ENCODE results near the gene RXRB. TPM values are rescaled to one million over a fixed set of nuclear protein-coding genes. Genes with fewer than 3 reads are reported as not detected.

Gene RXRB
- total and polyA plus RNA-seq, 10 of the 15 experiments (the other 5 are each of a cell fraction or from before 2014, with no cell fraction given), result 0.71 to 35.0 (median 20.4) TPM

DNA sequence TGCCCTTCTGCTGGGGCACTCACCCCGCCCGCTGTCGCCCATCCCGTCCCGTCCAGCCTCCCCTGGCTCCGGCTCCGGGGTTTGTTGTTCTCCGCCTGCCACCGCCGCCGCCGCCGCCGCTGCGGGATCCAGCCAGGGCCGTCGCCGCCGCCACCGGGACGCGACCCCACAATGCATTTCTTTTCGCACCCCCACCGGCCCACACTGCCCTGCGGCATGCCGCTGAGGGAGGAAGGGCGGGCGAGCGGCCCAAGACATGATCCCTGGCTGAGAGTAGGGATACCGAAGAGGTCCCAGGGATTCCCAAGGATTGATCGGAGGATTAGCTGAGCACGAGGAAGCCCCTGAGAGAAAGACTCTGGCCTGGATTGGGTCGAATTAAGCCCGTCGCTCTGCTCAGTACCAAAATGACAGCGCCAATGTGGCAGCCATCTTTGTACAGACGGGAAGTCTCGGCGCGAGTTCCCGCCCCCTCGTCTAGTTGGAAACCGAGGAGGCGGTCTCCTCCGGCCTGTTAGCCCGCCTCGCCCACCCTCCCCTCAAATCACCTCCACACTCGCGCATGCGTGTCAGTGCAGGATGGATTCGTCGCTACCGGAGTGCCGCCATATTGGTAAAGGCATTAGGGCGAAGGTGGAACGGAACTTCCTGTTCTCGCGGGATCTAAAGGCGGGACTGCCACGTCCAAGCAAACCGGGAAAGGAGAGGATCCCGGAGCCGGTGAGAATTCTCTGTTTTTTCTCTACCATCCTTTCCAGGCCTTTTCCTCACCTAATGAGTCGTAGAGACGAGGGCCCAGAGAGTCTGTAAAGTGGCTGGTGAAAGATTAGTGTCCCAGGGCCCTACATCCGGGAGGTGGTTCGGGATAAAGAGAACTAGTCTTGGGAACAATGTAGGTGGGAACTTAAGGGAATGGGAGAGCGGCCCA lies at the start of gene RXRB, which contains the start of gene SLC39A7 (continued):
- TF ChIP-seq IKZF1 (conservative IDR thresholded peaks at IDR 0.05), result peak; percentile 82
- TF ChIP-seq, protein P1, sequence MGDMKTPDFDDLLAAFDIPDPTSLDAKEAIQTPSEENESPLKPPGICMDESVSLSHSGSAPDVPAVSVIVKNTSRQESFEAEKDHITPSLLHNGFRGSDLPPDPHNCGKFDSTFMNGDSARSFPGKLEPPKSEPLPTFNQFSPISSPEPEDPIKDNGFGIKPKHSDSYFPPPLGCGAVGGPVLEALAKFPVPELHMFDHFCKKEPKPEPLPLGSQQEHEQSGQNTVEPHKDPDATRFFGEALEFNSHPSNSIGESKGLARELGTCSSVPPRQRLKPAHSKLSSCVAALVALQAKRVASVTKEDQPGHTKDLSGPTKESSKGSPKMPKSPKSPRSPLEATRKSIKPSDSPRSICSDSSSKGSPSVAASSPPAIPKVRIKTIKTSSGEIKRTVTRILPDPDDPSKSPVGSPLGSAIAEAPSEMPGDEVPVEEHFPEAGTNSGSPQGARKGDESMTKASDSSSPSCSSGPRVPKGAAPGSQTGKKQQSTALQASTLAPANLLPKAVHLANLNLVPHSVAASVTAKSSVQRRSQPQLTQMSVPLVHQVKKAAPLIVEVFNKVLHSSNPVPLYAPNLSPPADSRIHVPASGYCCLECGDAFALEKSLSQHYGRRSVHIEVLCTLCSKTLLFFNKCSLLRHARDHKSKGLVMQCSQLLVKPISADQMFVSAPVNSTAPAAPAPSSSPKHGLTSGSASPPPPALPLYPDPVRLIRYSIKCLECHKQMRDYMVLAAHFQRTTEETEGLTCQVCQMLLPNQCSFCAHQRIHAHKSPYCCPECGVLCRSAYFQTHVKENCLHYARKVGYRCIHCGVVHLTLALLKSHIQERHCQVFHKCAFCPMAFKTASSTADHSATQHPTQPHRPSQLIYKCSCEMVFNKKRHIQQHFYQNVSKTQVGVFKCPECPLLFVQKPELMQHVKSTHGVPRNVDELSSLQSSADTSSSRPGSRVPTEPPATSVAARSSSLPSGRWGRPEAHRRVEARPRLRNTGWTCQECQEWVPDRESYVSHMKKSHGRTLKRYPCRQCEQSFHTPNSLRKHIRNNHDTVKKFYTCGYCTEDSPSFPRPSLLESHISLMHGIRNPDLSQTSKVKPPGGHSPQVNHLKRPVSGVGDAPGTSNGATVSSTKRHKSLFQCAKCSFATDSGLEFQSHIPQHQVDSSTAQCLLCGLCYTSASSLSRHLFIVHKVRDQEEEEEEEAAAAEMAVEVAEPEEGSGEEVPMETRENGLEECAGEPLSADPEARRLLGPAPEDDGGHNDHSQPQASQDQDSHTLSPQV (IDR thresholded peaks at IDR 0.05), result no peak
- TF ChIP-seq MYC (IDR thresholded peaks at IDR 0.05; ENCODE audit: insufficient read depth, insufficient read length, insufficient replicate concordance, low read length, severe bottlenecking), result no peak
- TF ChIP-seq JUNB (IDR thresholded peaks at IDR 0.05), result no peak
- TF ChIP-seq, protein P2, sequence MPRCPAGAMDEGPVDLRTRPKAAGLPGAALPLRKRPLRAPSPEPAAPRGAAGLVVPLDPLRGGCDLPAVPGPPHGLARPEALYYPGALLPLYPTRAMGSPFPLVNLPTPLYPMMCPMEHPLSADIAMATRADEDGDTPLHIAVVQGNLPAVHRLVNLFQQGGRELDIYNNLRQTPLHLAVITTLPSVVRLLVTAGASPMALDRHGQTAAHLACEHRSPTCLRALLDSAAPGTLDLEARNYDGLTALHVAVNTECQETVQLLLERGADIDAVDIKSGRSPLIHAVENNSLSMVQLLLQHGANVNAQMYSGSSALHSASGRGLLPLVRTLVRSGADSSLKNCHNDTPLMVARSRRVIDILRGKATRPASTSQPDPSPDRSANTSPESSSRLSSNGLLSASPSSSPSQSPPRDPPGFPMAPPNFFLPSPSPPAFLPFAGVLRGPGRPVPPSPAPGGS (IDR thresholded peaks at IDR 0.05; ENCODE audit: borderline replicate concordance, insufficient read depth, low read depth, low read length, poor library complexity, severe bottlenecking), result no peak
- TF ChIP-seq CBX3 (IDR thresholded peaks at IDR 0.05; ENCODE audit: borderline replicate concordance, low read depth), result no peak
- TF ChIP-seq RELA (IDR thresholded peaks at IDR 0.05; ENCODE audit: borderline replicate concordance, partially characterized antibody), result no peak
- TF ChIP-seq, protein P3, sequence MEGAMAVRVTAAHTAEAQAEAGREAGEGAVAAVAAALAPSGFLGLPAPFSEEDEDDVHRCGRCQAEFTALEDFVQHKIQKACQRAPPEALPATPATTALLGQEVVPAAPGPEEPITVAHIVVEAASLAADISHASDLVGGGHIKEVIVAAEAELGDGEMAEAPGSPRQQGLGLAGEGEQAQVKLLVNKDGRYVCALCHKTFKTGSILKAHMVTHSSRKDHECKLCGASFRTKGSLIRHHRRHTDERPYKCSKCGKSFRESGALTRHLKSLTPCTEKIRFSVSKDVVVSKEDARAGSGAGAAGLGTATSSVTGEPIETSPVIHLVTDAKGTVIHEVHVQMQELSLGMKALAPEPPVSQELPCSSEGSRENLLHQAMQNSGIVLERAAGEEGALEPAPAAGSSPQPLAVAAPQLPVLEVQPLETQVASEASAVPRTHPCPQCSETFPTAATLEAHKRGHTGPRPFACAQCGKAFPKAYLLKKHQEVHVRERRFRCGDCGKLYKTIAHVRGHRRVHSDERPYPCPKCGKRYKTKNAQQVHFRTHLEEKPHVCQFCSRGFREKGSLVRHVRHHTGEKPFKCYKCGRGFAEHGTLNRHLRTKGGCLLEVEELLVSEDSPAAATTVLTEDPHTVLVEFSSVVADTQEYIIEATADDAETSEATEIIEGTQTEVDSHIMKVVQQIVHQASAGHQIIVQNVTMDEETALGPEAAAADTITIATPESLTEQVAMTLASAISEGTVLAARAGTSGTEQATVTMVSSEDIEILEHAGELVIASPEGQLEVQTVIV (IDR thresholded peaks at IDR 0.05; ENCODE audit: borderline replicate concordance, partially characterized antibody), result no peak
- TF ChIP-seq, protein P4, sequence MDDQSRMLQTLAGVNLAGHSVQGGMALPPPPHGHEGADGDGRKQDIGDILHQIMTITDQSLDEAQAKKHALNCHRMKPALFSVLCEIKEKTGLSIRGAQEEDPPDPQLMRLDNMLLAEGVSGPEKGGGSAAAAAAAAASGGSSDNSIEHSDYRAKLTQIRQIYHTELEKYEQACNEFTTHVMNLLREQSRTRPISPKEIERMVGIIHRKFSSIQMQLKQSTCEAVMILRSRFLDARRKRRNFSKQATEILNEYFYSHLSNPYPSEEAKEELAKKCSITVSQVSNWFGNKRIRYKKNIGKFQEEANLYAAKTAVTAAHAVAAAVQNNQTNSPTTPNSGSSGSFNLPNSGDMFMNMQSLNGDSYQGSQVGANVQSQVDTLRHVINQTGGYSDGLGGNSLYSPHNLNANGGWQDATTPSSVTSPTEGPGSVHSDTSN (IDR thresholded peaks at IDR 0.05; ENCODE audit: insufficient replicate concordance, low read depth, low read length), result no peak
- TF ChIP-seq, protein P5, sequence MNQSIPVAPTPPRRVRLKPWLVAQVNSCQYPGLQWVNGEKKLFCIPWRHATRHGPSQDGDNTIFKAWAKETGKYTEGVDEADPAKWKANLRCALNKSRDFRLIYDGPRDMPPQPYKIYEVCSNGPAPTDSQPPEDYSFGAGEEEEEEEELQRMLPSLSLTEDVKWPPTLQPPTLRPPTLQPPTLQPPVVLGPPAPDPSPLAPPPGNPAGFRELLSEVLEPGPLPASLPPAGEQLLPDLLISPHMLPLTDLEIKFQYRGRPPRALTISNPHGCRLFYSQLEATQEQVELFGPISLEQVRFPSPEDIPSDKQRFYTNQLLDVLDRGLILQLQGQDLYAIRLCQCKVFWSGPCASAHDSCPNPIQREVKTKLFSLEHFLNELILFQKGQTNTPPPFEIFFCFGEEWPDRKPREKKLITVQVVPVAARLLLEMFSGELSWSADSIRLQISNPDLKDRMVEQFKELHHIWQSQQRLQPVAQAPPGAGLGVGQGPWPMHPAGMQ (IDR thresholded peaks at IDR 0.05; ENCODE audit: borderline replicate concordance), result peak; percentile 85
- TF ChIP-seq NFXL1 (IDR thresholded peaks at IDR 0.05; ENCODE audit: borderline replicate concordance), result no peak
- TF ChIP-seq IKZF2 (IDR thresholded peaks at IDR 0.05), result peak; percentile 55 to 69; a peak in 2 of 4 replicates
- no peak for TF ChIP-seq RFX5 (IDR thresholded peaks at IDR 0.05; ENCODE audit: low read depth, low read length)
- TF ChIP-seq TAF1 (IDR thresholded peaks at IDR 0.05; ENCODE audit: borderline replicate concordance, low read depth, low read length), result peak; percentile 93
- no peak for TF ChIP-seq RAD51 (IDR thresholded peaks at IDR 0.05)
- 0 out of 2 replicates have a peak, but pooled peaks have one; percentile 25 for TF ChIP-seq TBL1XR1 (IDR thresholded peaks at IDR 0.05; ENCODE audit: low read depth, low read length)
- TF ChIP-seq BCL11A (IDR thresholded peaks at IDR 0.05; ENCODE audit: low read depth, low read length), result no peak

Measured in GM12878 (cell line).